Stimulated activated naive CD8-positive, alpha-beta T cell treated with anti-CD3 and anti-CD28 coated beads, Interleukin-15, amount 100 ng/mL, for 72 hours (primary cell): ENCODE results near the gene APMAP.

Source experiments
- ATAC-seq: fragments of 150-1000 bp; cut with Tn5 transposase; 2 replicates; pipeline ENCODE4 v1.10.0; 2021; ENCODE audit warnings: mild to moderate bottlenecking, moderate library complexity
- DNase-seq, 2 donors: peaks; one replicate each; pipeline ENCODE4 v3.0.0; 2021 to 2022
- H3K27ac Mint-ChIP-seq, 2 donors: one replicate each; pipeline ENCODE4 v1.8.0; 2022; ENCODE audit warnings: mild to moderate bottlenecking in 2 of 2, mixed read lengths in 2 of 2, moderate library complexity in 2 of 2
- H3K27me3 Mint-ChIP-seq: one replicate; pipeline ENCODE4 v1.8.0; 2022; ENCODE audit warnings: mixed read lengths
- H3K4me1 Mint-ChIP-seq: one replicate; pipeline ENCODE4 v1.8.0; 2022; ENCODE audit warnings: mild to moderate bottlenecking, mixed read lengths
- H3K4me3 Mint-ChIP-seq, 2 donors: one replicate each; pipeline ENCODE4 v1.8.0; 2022; ENCODE audit warnings: mild to moderate bottlenecking in 2 of 2, mixed read lengths in 2 of 2, moderate library complexity in 1 of 2
- H3K9me3 Mint-ChIP-seq, 2 donors: one replicate each; pipeline ENCODE4 v1.8.0; 2022; ENCODE audit warnings: mixed read lengths in 2 of 2

APMAP gene

DNA sequence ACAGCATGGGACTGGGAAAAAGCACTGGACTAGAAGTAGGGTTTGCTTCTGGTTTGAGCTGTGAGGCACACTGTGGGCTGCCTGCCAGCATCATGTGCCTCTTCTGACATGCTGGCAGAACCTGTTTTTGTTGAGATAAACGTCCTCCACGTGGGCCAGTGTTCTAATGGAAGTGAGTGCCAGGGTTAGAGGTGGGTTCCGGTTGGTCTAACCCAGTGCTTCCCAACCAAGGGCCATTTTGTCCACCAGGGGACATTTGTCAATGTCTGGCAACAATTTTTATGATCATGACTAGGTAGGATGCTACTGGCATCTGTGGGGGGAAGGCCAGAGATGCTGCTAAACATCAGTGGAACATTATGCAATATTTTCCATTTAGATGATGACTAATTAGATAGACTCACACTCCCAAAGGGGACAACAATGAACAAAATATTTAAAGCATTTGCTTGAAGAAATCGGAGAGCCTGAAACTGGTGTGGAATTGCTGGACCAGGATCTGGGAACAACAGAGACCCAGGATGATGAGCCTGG, 7.8 kb upstream of the APMAP start:
- H3K9me3 Mint-ChIP-seq: peaks cover 7% of the 10 kb centered on the region in 2 donors
- DNase-seq (peak in 1 of 2 donors; percentile 17), ATAC-seq (peak; percentile 70)
- peaks cover 13% of the 10 kb centered on the region for H3K4me1 Mint-ChIP-seq
- H3K27me3 Mint-ChIP-seq: peaks cover 8% of the 10 kb centered on the region
- H3K27ac Mint-ChIP-seq: peak overlapping the region in 1 of 2 donors; percentile 71
- H3K4me3 Mint-ChIP-seq: peak overlapping the region in 1 of 2 donors; percentile 4

GRCh38 chr20:24999568-24999967, 7.0 kb upstream of the APMAP start:
- Mint-ChIP-seq H3K4me3 (no peak overlapping the region), H3K9me3 (peaks cover 7% of the 10 kb centered on the region in 2 donors), H3K27me3 (peaks cover 8% of the 10 kb centered on the region), H3K27ac (no peak overlapping the region), H3K4me1 (peaks cover 20% of the 10 kb centered on the region)
- ATAC-seq: no peak
- no peak for DNase-seq

GRCh38 chr20:24998631-24999445, 6.3 kb upstream of the APMAP start:
- peaks cover 8% of the 10 kb centered on the region for H3K27me3 Mint-ChIP-seq
- DNase-seq (no peak), ATAC-seq (no peak)
- peak overlapping the region; percentile 16 to 21 for H3K27ac Mint-ChIP-seq
- H3K4me3 Mint-ChIP-seq: no peak overlapping the region
- peaks cover 7% of the 10 kb centered on the region in 2 donors for H3K9me3 Mint-ChIP-seq
- H3K4me1 Mint-ChIP-seq: peaks cover 25% of the 10 kb centered on the region

GRCh38 chr20:24998121-24998520, 5.6 kb upstream of the APMAP start:
- no peak overlapping the region for H3K4me3 Mint-ChIP-seq
- peaks cover 7% of the 10 kb centered on the region in 2 donors for H3K9me3 Mint-ChIP-seq
- peaks cover 8% of the 10 kb centered on the region for H3K27me3 Mint-ChIP-seq
- no peak for DNase-seq
- no peak for ATAC-seq
- no peak overlapping the region for H3K27ac Mint-ChIP-seq
- H3K4me1 Mint-ChIP-seq: peaks cover 31% of the 10 kb centered on the region

DNA sequence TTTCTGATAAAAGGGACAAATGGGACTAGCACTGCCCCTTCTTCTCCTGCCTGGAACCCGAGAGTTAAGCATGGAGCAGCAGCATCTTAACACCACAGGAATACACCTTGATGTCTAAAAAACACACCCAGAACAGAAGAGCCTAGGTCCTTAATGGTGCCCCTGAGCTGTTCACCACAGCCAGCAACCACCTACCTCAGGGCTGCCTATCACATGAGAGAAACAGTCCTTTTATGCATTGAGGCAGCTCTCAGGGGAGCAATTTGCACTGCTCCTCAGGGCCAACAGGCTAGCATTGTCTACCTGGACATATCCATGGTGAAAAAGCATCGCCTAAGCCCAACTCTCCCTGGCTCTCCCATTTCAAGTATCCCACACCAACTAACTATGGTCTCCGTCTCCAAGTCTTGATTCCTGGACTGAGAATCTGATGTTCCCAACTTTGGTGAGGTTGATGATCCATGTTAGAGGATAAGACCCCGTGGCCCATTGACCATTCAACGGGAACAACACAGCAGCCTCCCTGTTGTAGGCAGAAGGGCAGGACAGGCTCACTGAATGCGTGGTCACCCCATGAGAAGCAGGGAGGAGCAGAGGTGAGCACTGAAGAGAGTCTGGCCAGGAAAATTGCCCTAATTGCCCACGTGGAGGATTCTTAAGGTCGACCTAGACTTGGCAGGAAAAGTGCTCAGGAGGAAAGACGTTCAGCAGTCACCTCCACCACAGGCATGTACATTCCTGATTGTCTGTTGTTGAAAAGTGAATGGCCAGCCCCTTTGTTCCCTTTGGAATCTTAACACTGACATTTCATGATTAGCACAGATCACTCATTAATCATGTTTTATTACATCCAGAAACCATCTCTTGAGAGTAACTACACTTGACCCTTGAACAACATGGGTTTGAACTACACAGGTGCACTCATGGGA, 4.2 kb upstream of the APMAP start:
- DNase-seq: no peak
- Mint-ChIP-seq H3K4me3 (no peak overlapping the region), H3K27me3 (peaks cover 8% of the 10 kb centered on the region), H3K4me1 (peaks cover 37% of the 10 kb centered on the region), H3K27ac (no peak overlapping the region), H3K9me3 (no peaks in the 10 kb centered on the region)
- no peak for ATAC-seq

- DNase-seq (no peak), ATAC-seq (no peak)
- no peaks in the 10 kb centered on the region for H3K9me3 Mint-ChIP-seq
- H3K27ac Mint-ChIP-seq: no peak overlapping the region
- H3K4me3 Mint-ChIP-seq: no peak overlapping the region
- H3K4me1 Mint-ChIP-seq: peaks cover 45% of the 10 kb centered on the region
- peaks cover 8% of the 10 kb centered on the region for H3K27me3 Mint-ChIP-seq
Observed at GRCh38 chr20:24995741-24996448, 3.3 kb upstream of the APMAP start.

DNA sequence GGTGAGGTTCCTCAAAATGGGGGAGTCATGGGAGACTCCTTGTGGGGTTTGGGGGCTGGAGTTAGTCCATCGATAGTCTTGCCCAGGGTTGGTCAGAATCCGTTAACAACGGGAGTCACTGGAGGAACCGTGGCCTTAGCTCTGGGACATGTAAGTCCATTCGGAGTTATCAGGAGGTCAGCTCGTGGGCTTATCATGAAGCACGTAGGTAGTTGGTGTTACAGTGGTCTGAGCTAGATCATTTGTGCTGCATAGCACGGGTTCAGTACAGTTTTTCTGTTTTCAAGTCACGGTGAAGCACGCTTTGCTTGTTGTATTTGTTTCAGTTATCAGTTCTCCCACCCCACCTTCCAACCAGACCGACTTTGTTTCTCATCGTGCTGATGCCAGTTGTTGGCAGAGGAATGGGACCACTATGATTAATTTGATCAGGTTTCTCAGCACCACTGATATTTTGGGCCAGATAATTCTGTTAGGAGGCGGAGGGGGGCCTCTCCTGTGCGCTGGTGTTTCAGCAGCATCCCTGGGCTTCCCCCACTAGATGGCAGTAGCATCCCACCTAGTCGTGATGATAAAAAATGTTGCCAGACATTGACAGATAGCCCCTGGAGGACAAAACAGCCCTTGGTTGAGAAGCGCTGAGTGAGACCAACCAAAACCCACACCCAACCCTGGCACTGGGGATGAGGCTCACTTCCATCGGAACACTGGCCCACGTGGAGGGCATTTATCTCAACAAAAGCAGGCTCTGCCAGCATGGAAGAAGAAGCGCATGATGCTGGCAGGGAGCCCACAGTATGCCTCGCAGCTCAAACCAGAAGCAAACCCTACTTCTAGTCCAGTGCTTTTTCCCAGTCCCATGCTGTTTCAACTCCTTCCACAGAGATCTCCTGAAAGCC, 2.2 kb upstream of the APMAP start:
- peak overlapping the region; percentile 14 to 59 for H3K27ac Mint-ChIP-seq
- H3K4me3 Mint-ChIP-seq: peak overlapping the region in 1 of 2 donors; percentile 57
- H3K27me3 Mint-ChIP-seq: peaks cover 8% of the 10 kb centered on the region
- DNase-seq (peak; percentile 83 to 85), ATAC-seq (peak; percentile 38)
- no peaks in the 10 kb centered on the region for H3K9me3 Mint-ChIP-seq
- peaks cover 45% of the 10 kb centered on the region for H3K4me1 Mint-ChIP-seq

DNA sequence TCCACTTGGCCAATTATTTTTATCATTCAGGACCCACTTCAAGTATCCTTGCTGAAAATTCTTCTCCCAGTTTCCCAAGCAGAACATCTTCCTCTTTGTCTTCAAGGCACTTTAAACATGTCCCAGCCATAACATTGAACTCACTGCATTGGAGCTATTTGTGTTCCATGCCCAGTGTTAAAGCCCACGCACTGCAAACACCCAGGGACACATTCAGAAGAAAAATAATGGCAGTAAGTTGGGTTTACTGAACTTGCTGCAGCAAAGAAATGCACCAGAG, 1.6 kb upstream of the APMAP start:
- no peak overlapping the region for H3K4me3 Mint-ChIP-seq
- DNase-seq (no peak), ATAC-seq (no peak)
- peaks cover 8% of the 10 kb centered on the region for H3K27me3 Mint-ChIP-seq
- H3K27ac Mint-ChIP-seq: no peak overlapping the region
- H3K4me1 Mint-ChIP-seq: peaks cover 48% of the 10 kb centered on the region
- H3K9me3 Mint-ChIP-seq: no peaks in the 10 kb centered on the region

DNA sequence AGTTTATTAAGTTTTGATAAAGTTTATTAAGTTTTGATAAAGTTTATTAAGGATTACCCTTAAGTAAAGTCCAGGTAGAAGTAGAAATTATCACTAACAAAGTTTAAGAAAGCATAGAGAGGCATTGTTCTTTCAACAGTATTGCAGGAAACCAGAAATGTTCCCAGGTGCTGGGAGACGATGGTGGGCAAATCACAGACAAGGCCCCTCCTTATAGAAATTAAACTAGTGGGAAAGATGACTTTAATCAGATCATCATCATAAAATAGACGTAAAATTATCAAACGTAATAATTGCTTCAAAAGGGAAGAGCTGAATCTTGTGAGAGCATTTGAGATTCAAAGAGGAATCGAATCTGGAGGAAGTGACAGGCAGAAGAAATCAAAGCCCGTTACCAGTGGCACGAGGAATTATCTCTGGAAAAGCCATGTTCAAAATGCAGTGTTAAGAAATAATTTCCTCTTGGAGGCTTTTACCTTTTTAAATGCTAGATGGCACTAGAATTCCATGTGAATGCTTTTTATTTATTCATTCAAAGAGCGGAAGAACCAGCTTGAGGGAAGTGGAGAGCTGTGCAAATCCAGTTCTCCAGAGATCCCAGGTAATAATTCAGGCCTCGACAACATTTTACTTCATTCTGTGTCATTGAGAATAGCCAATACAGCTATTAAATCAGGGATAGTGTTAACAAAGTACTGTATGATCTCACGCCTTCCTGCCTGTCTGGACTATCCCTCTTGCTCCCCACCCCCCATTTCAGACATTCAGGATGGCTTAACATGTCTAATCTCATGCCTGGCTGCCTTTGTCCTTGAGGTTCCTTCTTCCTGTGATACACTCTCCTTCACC, 1.0 kb upstream of the APMAP start:
- H3K27ac Mint-ChIP-seq: peak overlapping the region; percentile 96 to 98
- no peaks in the 10 kb centered on the region for H3K9me3 Mint-ChIP-seq
- DNase-seq (no peak), ATAC-seq (no peak)
- H3K4me1 Mint-ChIP-seq: peaks cover 54% of the 10 kb centered on the region
- peaks cover 3% of the 10 kb centered on the region for H3K27me3 Mint-ChIP-seq
- H3K4me3 Mint-ChIP-seq: peak overlapping the region in 1 of 2 donors; percentile 81

- ATAC-seq (peak; percentile 24), DNase-seq (peak; percentile 17 to 29)
- Mint-ChIP-seq H3K4me1 (peaks cover 70% of the 10 kb centered on the region), H3K27ac (peak overlapping the region; percentile 96 to 98), H3K9me3 (no peaks in the 10 kb centered on the region), H3K4me3 (peak overlapping the region; percentile 81 to 97), H3K27me3 (no peaks in the 10 kb centered on the region)
Observed at GRCh38 chr20:24991897-24992486, 559 bp downstream of the APMAP start.

DNA sequence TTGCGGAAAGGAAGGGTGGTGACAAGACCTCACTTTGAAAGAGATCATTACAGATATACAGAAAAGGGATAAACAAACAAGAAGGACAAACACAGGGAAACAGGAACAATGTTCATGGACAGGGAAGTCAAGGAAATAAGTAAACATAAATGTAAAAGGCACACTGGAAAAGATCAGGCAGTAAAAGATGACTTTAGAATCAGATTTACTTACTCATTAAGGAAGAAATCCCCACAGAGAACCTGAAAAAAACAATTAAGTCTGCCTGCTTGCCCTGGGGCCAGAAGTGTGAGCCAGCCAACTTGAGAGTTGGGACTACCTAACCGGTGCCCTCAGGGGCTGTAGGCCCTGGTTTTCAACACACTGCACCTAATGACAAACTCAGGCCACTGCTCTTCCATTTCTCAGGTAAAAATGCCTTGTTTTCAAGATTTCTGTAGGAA, 1.7 kb downstream of the APMAP start:
- Mint-ChIP-seq H3K27ac (peak overlapping the region in 1 of 2 donors; percentile 29), H3K4me1 (peaks cover 81% of the 10 kb centered on the region), H3K27me3 (no peaks in the 10 kb centered on the region), H3K9me3 (no peaks in the 10 kb centered on the region), H3K4me3 (peak overlapping the region; percentile 81 to 97)
- DNase-seq (no peak), ATAC-seq (no peak)

DNA sequence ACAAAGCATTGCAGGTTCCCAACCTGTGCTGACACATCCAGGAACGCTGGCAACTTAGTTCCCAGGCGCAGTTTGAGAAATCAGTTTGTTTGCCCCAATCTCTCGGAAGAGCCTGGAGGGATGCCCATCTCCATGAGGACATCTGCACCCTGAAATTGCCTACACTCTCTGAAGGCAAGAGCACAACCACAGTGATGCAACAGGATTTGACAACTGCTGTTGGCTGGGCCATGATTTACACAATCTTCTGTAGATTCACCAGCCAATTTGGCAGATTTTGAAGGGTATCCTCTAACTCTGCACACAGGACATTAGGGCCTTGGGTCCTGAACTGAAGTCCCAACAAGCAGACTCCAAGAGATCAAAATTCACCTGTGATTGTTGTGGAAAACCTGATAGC, 3.4 kb downstream of the APMAP start:
- H3K4me3 Mint-ChIP-seq: peak overlapping the region; percentile 40 to 53
- no peak for ATAC-seq
- H3K4me1 Mint-ChIP-seq: peaks cover 84% of the 10 kb centered on the region

More for the DNA sequence above, 3.4 kb downstream of the APMAP start:
- no peak overlapping the region for H3K27ac Mint-ChIP-seq
- H3K27me3 Mint-ChIP-seq: no peaks in the 10 kb centered on the region
- no peaks in the 10 kb centered on the region for H3K9me3 Mint-ChIP-seq
- DNase-seq: no peak
